K562 (cell line): Measurements from ENCODE around the gene TRAF3IP1. TPM values are rescaled to one million over a fixed set of nuclear protein-coding genes. Genes with fewer than 3 reads are reported as not detected.

Source experiments
- ATAC-seq: fragments of 200-7000 bp; cut with Tn5 transposase; 3 replicates; pipeline ENCODE4 v1.9.1; 2020; ENCODE audit warnings: moderate library complexity
- BruUV-seq: library from RNA; stranded (reverse); fragments of 400-500 nt; replicated peaks from 2 replicates; lab custom pipeline; 2021; lab: Mats Ljungman, UMichigan
- CTCF ChIA-PET: fragments of 300-600 bp; formaldehyde crosslinking; extraction: SDS; loops from one replicate; lab custom pipeline; 2021; ENCODE audit warnings: low intra/inter-chr PET ratio; lab: Yijun Ruan, JAX
- POLR2A ChIA-PET: fragments of 300-600, 350-650 bp; sonication (Branson Sonifier 250); formaldehyde crosslinking; extraction: SDS; loops from one replicate; lab custom pipeline; 2021; ENCODE audit warnings: antibody characterized with exemption, inconsistent platforms; lab: Yijun Ruan, JAX
- DNase-seq, 4 experiments: peaks; one replicate each; pipeline versions ENCODE4 v3.0.0 to v3.0.0-alpha.2; 2011 to 2018; ENCODE audit warnings: low spot score in 3 of 4, mixed read lengths in 3 of 4; ENCODE audit errors: extremely low read depth in 1 of 4
- FAIRE-seq: peaks from 2 replicates; lab custom pipeline; 2011; peaks lifted over from hg19 to GRCh38; lab: Jason Lieb, UNC
- H2AFZ ChIP-seq: 2 replicates; pipeline ENCODE4 v1.6.0; 2011; ENCODE audit warnings: low read depth, low read length, control low read depth, inconsistent platforms
- H3K27ac ChIP-seq: fragments of 200-600 bp; 3 replicates; pipeline ENCODE4 v1.8.0; 2011; ENCODE audit warnings: low read depth, mild to moderate bottlenecking, control low read depth, inconsistent platforms, low read length, moderate library complexity, mixed read lengths; ENCODE audit errors: extremely low read depth
- H3K27me3 ChIP-seq, 2 experiments: fragments of 300-600 bp in 1 of 2; 2 replicates in 1 of 2; 3 replicates in 1 of 2; pipeline versions ENCODE4 v1.6.0 to v1.8.0; 2011; ENCODE audit warnings: inconsistent platforms in 2 of 2, low read length in 2 of 2, mild to moderate bottlenecking in 1 of 2, mixed read lengths in 1 of 2, moderate library complexity in 1 of 2; ENCODE audit not compliant: control insufficient read depth in 2 of 2, insufficient read depth in 2 of 2
- H3K36me3 ChIP-seq: fragments of 300-600 bp; 3 replicates; pipeline ENCODE4 v1.8.0; 2011; ENCODE audit warnings: mild to moderate bottlenecking, low read length, inconsistent platforms; ENCODE audit not compliant: control insufficient read depth, insufficient read depth
- H3K4me1 ChIP-seq, 2 experiments: fragments of 200-600 bp in 1 of 2; replicated peaks in 1 of 2; 2 replicates in 1 of 2; 3 replicates in 1 of 2; pipeline versions ENCODE4 v1.5.1 to v1.8.0; 2011; ENCODE audit warnings: inconsistent platforms in 2 of 2, low read length in 2 of 2, mild to moderate bottlenecking in 1 of 2, mixed read lengths in 1 of 2, moderate library complexity in 1 of 2; ENCODE audit not compliant: control insufficient read depth in 2 of 2, insufficient read depth in 2 of 2
- H3K4me2 ChIP-seq: 2 replicates; pipeline ENCODE4 v1.6.1; 2011; ENCODE audit warnings: low read length, control low read depth, inconsistent platforms, mixed read lengths; ENCODE audit not compliant: insufficient read depth
- H3K4me3 ChIP-seq: fragments of 200-600 bp; sonication (generic), shearing (Covaris generic); 2 replicates; pipeline ENCODE4 v1.5.1; 2016; ENCODE audit warnings: control low read depth, inconsistent platforms
- H3K79me2 ChIP-seq: fragments of 200-600 bp; 3 replicates; pipeline ENCODE4 v1.8.0; 2011; ENCODE audit warnings: low read length, inconsistent platforms; ENCODE audit not compliant: control insufficient read depth, insufficient read depth
- H3K9ac ChIP-seq, 2 experiments: 2 replicates each; pipeline versions ENCODE4 v1.6.0 to v1.6.1; 2011; ENCODE audit warnings: low read depth in 2 of 2, low read length in 2 of 2, control low read depth in 1 of 2, inconsistent platforms in 1 of 2, mild to moderate bottlenecking in 1 of 2, mixed read lengths in 1 of 2; ENCODE audit not compliant: insufficient read depth in 1 of 2
- H3K9me1 ChIP-seq: one replicate; pipeline ENCODE4 v1.6.0; 2011; ENCODE audit warnings: inconsistent platforms, mild to moderate bottlenecking, low read length, moderate library complexity; ENCODE audit not compliant: control insufficient read depth, insufficient read depth
- H3K9me3 ChIP-seq: replicated peaks from 2 replicates; pipeline ENCODE4 v1.5.1; 2011; ENCODE audit warnings: low read depth, low read length, inconsistent platforms; ENCODE audit not compliant: control insufficient read depth, insufficient read depth
- H4K20me1 ChIP-seq: replicated peaks from 2 replicates; pipeline ENCODE4 v1.6.1; 2011; ENCODE audit warnings: low read length, inconsistent platforms, mixed read lengths; ENCODE audit not compliant: control insufficient read depth, insufficient read depth
- NCOA4 ChIP-seq: fragments of 450-650 bp; IDR thresholded peaks from 2 replicates; pipeline ENCODE4 v1.6.1; 2018; ENCODE audit warnings: mild to moderate bottlenecking; ENCODE audit not compliant: partially characterized antibody
- RBM15 ChIP-seq: fragments of 200-400 bp; formaldehyde crosslinking; IDR thresholded peaks from 2 replicates; pipeline ENCODE4 v1.6.1; 2018; ENCODE audit warnings: mild to moderate bottlenecking, low read length, moderate library complexity; ENCODE audit not compliant: insufficient read depth
- TEAD2 ChIP-seq: fragments of 450-650 bp; IDR thresholded peaks from 2 replicates; pipeline ENCODE4 v1.6.1; 2016; ENCODE audit warnings: missing genetic modification characterization, control low read depth, missing compliant biosample characterization
- YY1 ChIP-seq, 3 experiments: IDR thresholded peaks; 2 replicates each; pipeline ENCODE4 v1.6.1; 2011; ENCODE audit warnings: low read length in 2 of 3, mild to moderate bottlenecking in 2 of 3, moderate library complexity in 2 of 3, borderline replicate concordance in 1 of 3, control low read depth in 1 of 3, low read depth in 1 of 3; ENCODE audit not compliant: insufficient read depth in 3 of 3, insufficient replicate concordance in 2 of 3, control insufficient read depth in 1 of 3, insufficient read length in 1 of 3; ENCODE audit errors: extremely low read depth in 1 of 3
- ZNF431 ChIP-seq: sonication (generic); formaldehyde crosslinking; IDR thresholded peaks from 2 replicates; pipeline ENCODE4 v1.8.0; 2022; ENCODE audit warnings: mild to moderate bottlenecking, missing genetic modification reagents
- WGBS: fragments of 100-300 bp; shearing (Covaris generic); methylation state at CpG from one replicate; pipeline ENCODE4 v1.1.6; 2016; ENCODE audit warnings: low coverage, mixed read lengths; ENCODE audit not compliant: insufficient coverage; ENCODE audit errors: missing lambda C conversion rate; 5-methylcytosine and 5-hydroxymethylcytosine counted together
- in situ Hi-C: fragments of 300-500 bp; cut with MboI; formaldehyde crosslinking; loops from 4 replicates; pipeline ENCODE4 v1.15.0; 2018; ENCODE audit warnings: inconsistent platforms, mixed read lengths
- intact Hi-C: fragments of 100-400 bp; cut with micrococcal nuclease; formaldehyde crosslinking; loops from 2 replicates; pipeline ENCODE4 v1.14.2; 2022
- polyA plus RNA-seq, 8 experiments: library from polyadenylated mRNA; depleted of rRNA in 4 of 8; stranded (reverse) in 5 of 8; unstranded in 3 of 8; fragments of >200 nt; fragmentation: Nextera tagmentation in 2 of 8; fragmentation: Illumina TruSeq in 1 of 8; extraction: Ambion mirVana in 2 of 8; extraction: Trizol in 1 of 8; gene quantifications; 2 replicates each; pipeline versions ENCODE4 v1.2.1 to v1.2.3, GENCODE V29; 2011 to 2014; ENCODE audit warnings: inconsistent platforms in 1 of 8, missing spikeins in 1 of 8
- total RNA-seq, 7 experiments: library from RNA; depleted of rRNA in 6 of 7; stranded (reverse); fragments of >200 nt in 6 of 7; fragmentation: Illumina TruSeq in 2 of 7; extraction: Trizol in 2 of 7; gene quantifications; 2 replicates each; pipeline versions ENCODE4 v1.2.1 to v1.2.3, GENCODE V29; 2011 to 2021; ENCODE audit warnings: low replicate concordance in 1 of 7
- TF ChIP-seq, protein P1 (sequence below): sonication (generic); formaldehyde crosslinking; IDR thresholded peaks from 2 replicates; pipeline ENCODE4 v1.8.1; 2023; ENCODE audit warnings: missing genetic modification reagents, mild to moderate bottlenecking, borderline replicate concordance
- TF ChIP-seq, protein P2 (sequence below), 2 experiments: fragments of 450-650 bp; conservative IDR thresholded peaks; 2 replicates each; pipeline ENCODE4 v1.6.1; 2017; ENCODE audit warnings: mild to moderate bottlenecking in 2 of 2, moderate library complexity in 2 of 2
- TF ChIP-seq, protein P3 (sequence below): sonication (generic); formaldehyde crosslinking; IDR thresholded peaks from 2 replicates; pipeline ENCODE4 v1.8.1; 2023; ENCODE audit warnings: mild to moderate bottlenecking, missing genetic modification reagents
- TF ChIP-seq, protein P4 (sequence below): fragments of 250-450 bp; sonication (Bioruptor Pico); IDR thresholded peaks from 2 replicates; pipeline ENCODE4 v1.5.0; 2021

TRAF3IP1 gene
- total and polyA plus RNA-seq, 9 of the 15 experiments (the other 6 are each of a cell fraction or from before 2014, with no cell fraction given): 1.3 to 7.4 (median 3.4) TPM

DNA sequence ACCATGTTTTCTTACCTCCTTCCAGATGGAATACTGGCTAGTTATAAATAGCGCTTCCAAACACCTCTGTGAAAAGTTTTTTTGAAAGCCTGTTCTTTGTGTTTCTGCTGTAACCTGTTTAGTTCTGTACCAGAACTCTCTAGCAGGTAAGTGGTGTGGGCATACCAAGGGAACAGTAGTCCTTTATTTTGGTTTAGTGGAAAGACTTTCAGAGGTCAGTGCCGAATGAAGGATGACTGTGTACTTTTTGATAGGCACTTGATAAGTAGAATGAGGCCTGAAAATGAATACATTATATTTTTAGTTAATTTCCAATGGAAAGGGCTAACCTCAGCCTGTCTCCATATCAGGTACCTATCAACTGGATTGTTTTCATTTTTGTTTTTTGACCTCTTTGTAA, 78.8 kb downstream of the TRAF3IP1 start (continued):
- TF ChIP-seq, protein P1, sequence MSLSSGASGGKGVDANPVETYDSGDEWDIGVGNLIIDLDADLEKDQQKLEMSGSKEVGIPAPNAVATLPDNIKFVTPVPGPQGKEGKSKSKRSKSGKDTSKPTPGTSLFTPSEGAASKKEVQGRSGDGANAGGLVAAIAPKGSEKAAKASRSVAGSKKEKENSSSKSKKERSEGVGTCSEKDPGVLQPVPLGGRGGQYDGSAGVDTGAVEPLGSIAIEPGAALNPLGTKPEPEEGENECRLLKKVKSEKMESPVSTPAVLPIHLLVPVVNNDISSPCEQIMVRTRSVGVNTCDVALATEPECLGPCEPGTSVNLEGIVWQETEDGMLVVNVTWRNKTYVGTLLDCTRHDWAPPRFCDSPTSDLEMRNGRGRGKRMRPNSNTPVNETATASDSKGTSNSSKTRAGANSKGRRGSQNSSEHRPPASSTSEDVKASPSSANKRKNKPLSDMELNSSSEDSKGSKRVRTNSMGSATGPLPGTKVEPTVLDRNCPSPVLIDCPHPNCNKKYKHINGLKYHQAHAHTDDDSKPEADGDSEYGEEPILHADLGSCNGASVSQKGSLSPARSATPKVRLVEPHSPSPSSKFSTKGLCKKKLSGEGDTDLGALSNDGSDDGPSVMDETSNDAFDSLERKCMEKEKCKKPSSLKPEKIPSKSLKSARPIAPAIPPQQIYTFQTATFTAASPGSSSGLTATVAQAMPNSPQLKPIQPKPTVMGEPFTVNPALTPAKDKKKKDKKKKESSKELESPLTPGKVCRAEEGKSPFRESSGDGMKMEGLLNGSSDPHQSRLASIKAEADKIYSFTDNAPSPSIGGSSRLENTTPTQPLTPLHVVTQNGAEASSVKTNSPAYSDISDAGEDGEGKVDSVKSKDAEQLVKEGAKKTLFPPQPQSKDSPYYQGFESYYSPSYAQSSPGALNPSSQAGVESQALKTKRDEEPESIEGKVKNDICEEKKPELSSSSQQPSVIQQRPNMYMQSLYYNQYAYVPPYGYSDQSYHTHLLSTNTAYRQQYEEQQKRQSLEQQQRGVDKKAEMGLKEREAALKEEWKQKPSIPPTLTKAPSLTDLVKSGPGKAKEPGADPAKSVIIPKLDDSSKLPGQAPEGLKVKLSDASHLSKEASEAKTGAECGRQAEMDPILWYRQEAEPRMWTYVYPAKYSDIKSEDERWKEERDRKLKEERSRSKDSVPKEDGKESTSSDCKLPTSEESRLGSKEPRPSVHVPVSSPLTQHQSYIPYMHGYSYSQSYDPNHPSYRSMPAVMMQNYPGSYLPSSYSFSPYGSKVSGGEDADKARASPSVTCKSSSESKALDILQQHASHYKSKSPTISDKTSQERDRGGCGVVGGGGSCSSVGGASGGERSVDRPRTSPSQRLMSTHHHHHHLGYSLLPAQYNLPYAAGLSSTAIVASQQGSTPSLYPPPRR (CRISPR knock-in tag): no peak
- TF ChIP-seq, protein P2, sequence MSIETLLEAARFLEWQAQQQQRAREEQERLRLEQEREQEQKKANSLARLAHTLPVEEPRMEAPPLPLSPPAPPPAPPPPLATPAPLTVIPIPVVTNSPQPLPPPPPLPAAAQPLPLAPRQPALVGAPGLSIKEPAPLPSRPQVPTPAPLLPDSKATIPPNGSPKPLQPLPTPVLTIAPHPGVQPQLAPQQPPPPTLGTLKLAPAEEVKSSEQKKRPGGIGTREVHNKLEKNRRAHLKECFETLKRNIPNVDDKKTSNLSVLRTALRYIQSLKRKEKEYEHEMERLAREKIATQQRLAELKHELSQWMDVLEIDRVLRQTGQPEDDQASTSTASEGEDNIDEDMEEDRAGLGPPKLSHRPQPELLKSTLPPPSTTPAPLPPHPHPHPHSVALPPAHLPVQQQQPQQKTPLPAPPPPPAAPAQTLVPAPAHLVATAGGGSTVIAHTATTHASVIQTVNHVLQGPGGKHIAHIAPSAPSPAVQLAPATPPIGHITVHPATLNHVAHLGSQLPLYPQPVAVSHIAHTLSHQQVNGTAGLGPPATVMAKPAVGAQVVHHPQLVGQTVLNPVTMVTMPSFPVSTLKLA (conservative IDR thresholded peaks at IDR 0.05): no peak

DNA sequence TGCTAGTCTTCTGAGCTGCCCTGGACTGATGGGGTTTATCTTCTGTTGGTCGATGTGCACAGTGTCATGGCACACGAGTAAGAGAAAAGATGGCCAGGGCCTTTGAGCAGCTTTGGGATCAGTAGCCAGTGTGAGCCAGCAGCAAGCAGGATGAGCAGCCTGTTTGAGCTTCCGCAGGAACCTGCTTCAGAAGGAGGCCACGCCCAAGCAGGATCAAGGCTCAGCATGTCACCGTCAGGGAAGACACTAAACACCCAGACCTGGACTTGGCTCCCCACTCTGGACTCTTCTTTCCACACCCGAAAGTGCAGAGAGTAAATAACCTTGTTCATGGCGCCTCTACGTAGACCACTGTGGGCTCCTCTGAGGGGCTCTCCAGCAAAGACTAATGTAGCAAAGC, 81.2 kb downstream of the TRAF3IP1 start:
- Histone ChIP-seq H3K36me3 (no peaks in the 10 kb centered on the region), H3K4me2 (peak overlapping the region; percentile 41; the same call in 1 of the 2 replicates), H3K79me2 (no peaks in the 10 kb centered on the region), H3K4me3 (no peak overlapping the region), H3K9me1 (no peaks in the 10 kb centered on the region), H3K9me3 (no peaks in the 10 kb centered on the region), H3K4me1 (peaks cover 10 to 19% of the 10 kb centered on the region in 2 experiments; a peak in 4 of 5 replicates), H3K9ac (peak overlapping the region in 1 of 2 experiments; percentile 85; a peak in 3 of 4 replicates), H4K20me1 (no peaks in the 10 kb centered on the region), H2AFZ (peak overlapping the region; percentile 89), H3K27me3 (no peaks in the 10 kb centered on the region), H3K27ac (peak overlapping the region; percentile 36; the same call in 1 of the 3 replicates)
- intact Hi-C loops: no loop called here
- in situ Hi-C loops: no loop called here
- no TSS peak for BruUV-seq
- peak; percentile 89 for ATAC-seq
- ChIA-PET POLR2A (interaction anchor here (0.9 kb wide), 1 partner anchor 47 kb away, joined by 3 read pairs; no protein-coding TSS in a partner anchor), CTCF (no interaction called here)
- DNase-seq: peak in 2 of 4 experiments; percentile 31 to 63
- peak; percentile 77 for FAIRE-seq
- WGBS: 2% methylated on average over 4 of the region's 8 CpGs
- TF ChIP-seq, protein P3, sequence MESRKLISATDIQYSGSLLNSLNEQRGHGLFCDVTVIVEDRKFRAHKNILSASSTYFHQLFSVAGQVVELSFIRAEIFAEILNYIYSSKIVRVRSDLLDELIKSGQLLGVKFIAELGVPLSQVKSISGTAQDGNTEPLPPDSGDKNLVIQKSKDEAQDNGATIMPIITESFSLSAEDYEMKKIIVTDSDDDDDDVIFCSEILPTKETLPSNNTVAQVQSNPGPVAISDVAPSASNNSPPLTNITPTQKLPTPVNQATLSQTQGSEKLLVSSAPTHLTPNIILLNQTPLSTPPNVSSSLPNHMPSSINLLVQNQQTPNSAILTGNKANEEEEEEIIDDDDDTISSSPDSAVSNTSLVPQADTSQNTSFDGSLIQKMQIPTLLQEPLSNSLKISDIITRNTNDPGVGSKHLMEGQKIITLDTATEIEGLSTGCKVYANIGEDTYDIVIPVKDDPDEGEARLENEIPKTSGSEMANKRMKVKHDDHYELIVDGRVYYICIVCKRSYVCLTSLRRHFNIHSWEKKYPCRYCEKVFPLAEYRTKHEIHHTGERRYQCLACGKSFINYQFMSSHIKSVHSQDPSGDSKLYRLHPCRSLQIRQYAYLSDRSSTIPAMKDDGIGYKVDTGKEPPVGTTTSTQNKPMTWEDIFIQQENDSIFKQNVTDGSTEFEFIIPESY (CRISPR knock-in tag): no peak
- TF ChIP-seq YY1 (IDR thresholded peaks at IDR 0.05; ENCODE audit: borderline replicate concordance in 1 of 3, control insufficient read depth in 1 of 3, extremely low read depth in 1 of 3, insufficient read depth in 3 of 3, insufficient read length in 1 of 3, insufficient replicate concordance in 2 of 3, low read depth in 1 of 3, low read length in 2 of 3): peak in 1 of 3 experiments; percentile 19
- no peak for TF ChIP-seq NCOA4
- TF ChIP-seq ZNF431 (CRISPR knock-in tag): no peak
- no peak for TF ChIP-seq RBM15
- TF ChIP-seq, protein P4, sequence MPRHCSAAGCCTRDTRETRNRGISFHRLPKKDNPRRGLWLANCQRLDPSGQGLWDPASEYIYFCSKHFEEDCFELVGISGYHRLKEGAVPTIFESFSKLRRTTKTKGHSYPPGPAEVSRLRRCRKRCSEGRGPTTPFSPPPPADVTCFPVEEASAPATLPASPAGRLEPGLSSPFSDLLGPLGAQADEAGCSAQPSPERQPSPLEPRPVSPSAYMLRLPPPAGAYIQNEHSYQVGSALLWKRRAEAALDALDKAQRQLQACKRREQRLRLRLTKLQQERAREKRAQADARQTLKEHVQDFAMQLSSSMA (CRISPR knock-in tag): no peak
- no peak for TF ChIP-seq TEAD2
